Vagina (tissue), 2 donors: ENCODE measurements around the gene HES7. TPM values are rescaled to one million over a fixed set of nuclear protein-coding genes. Genes with fewer than 3 reads are reported as not detected.

ENCODE experiments used
- DNase-seq, 2 donors: peaks; one replicate each; pipeline ENCODE4 v3.0.0-alpha.2; 2017; ENCODE audit errors: extremely low spot score in 2 of 2
- H3K27ac ChIP-seq: fragments of 200-600 bp; sonication (generic); one replicate; pipeline ENCODE4 v1.5.1; 2019
- H3K27me3 ChIP-seq: fragments of 200-600 bp; sonication (generic); one replicate; pipeline ENCODE4 v1.5.1; 2019
- H3K36me3 ChIP-seq, 2 donors: fragments of 200-600 bp; sonication (generic); one replicate each; pipeline ENCODE4 v1.5.1; 2017 to 2019
- H3K4me1 ChIP-seq: fragments of 200-600 bp; sonication (generic); one replicate; pipeline ENCODE4 v1.5.1; 2019
- H3K4me3 ChIP-seq, 2 donors: fragments of 200-600 bp; sonication (generic); 1 replicate in 1 of 2; 2 replicates in 1 of 2; pipeline ENCODE4 v1.5.1; 2016 to 2019
- H3K9me3 ChIP-seq: fragments of 200-600 bp; sonication (generic); one replicate; pipeline ENCODE4 v1.5.1; 2019
- CTCF ChIP-seq, 3 experiments: fragments of 450-650 bp in 2 of 3; fragments of 200-600 bp in 1 of 3; sonication (generic) in 1 of 3; IDR thresholded peaks; one replicate each; pipeline ENCODE4 v1.5.1; 2017 to 2019; ENCODE audit warnings: antibody characterized with exemption in 3 of 3, mild to moderate bottlenecking in 2 of 3, moderate library complexity in 2 of 3
- POLR2A ChIP-seq, 2 donors: fragments of 450-650 bp; IDR thresholded peaks; one replicate each; pipeline ENCODE4 v1.6.1; 2017; ENCODE audit warnings: antibody characterized with exemption in 2 of 2, mild to moderate bottlenecking in 2 of 2, moderate library complexity in 2 of 2
- POLR2AphosphoS5 ChIP-seq, 2 donors: sonication (generic); formaldehyde crosslinking; IDR thresholded peaks; one replicate each; pipeline ENCODE4 v1.9.0; 2017; ENCODE audit warnings: antibody characterized with exemption in 2 of 2, mild to moderate bottlenecking in 2 of 2, low read depth in 1 of 2; ENCODE audit not compliant: insufficient read depth in 1 of 2
- intact Hi-C: fragments of 100-400 bp; cut with DNase I; formaldehyde crosslinking; loops from one replicate; pipeline ENCODE4 v1.15.1; 2023
- total RNA-seq: library from RNA; depleted of rRNA; stranded (reverse); fragments of >200 nt; gene quantifications from one replicate; pipeline ENCODE4 v1.2.3, GENCODE V29; 2016

Gene HES7
- total RNA-seq, 1 donor from 2014 or later, result not detected

- Histone ChIP-seq H3K9me3 (no peaks in the 10 kb centered on the region), H3K4me1 (peaks cover 43% of the 10 kb centered on the region), H3K27me3 (no peaks in the 10 kb centered on the region), H3K4me3 (no peak overlapping the region), H3K36me3 (peaks cover 36 to 62% of the 10 kb centered on the region in 2 donors), H3K27ac (peak overlapping the region; percentile 100)
- TF ChIP-seq POLR2A (IDR thresholded peaks at IDR 0.05) (no peak), CTCF (IDR thresholded peaks at IDR 0.05) (no peak), POLR2AphosphoS5 (IDR thresholded peaks at IDR 0.05; ENCODE audit: insufficient read depth in 1 of 2, low read depth in 1 of 2) (peak in 1 of 2 donors; percentile 14)
- DNase-seq, result peak in 1 of 2 donors; percentile 91
- intact Hi-C loops, result no loop called here
These were observed 25.7 kb upstream of the HES7 start for GRCh38 chr17:8149419-8150193.

GRCh38 chr17:8148560-8148959 is 24.7 kb upstream of the HES7 start:
- TF ChIP-seq CTCF (IDR thresholded peaks at IDR 0.05), result no peak
- TF ChIP-seq POLR2A (IDR thresholded peaks at IDR 0.05), result no peak
- Histone ChIP-seq H3K36me3 (peaks cover 42 to 72% of the 10 kb centered on the region in 2 donors), H3K4me3 (no peak overlapping the region), H3K9me3 (no peaks in the 10 kb centered on the region), H3K4me1 (peaks cover 37% of the 10 kb centered on the region), H3K27me3 (no peaks in the 10 kb centered on the region), H3K27ac (peak overlapping the region; percentile 34)
- intact Hi-C loops, result no loop called here
- DNase-seq, result no peak

- DNase-seq, result peak in 1 of 2 donors; percentile 87
- Histone ChIP-seq H3K4me1 (peaks cover 31% of the 10 kb centered on the region), H3K4me3 (no peak overlapping the region), H3K27ac (peak overlapping the region; percentile 37), H3K36me3 (peaks cover 42 to 79% of the 10 kb centered on the region in 2 donors), H3K9me3 (no peaks in the 10 kb centered on the region), H3K27me3 (no peaks in the 10 kb centered on the region)
- no peak for TF ChIP-seq POLR2A (IDR thresholded peaks at IDR 0.05)
- TF ChIP-seq CTCF (IDR thresholded peaks at IDR 0.05), result no peak
- TF ChIP-seq POLR2AphosphoS5 (IDR thresholded peaks at IDR 0.05; ENCODE audit: insufficient read depth in 1 of 2, low read depth in 1 of 2), result no peak
- intact Hi-C loops, result no loop called here
These were observed 24.0 kb upstream of the HES7 start for GRCh38 chr17:8147805-8148404.

- intact Hi-C loops, result no loop called here
- TF ChIP-seq CTCF (IDR thresholded peaks at IDR 0.05) (no peak), POLR2AphosphoS5 (IDR thresholded peaks at IDR 0.05; ENCODE audit: insufficient read depth in 1 of 2, low read depth in 1 of 2) (no peak), POLR2A (IDR thresholded peaks at IDR 0.05) (no peak)
- DNase-seq, result no peak
- Histone ChIP-seq H3K4me3 (no peak overlapping the region), H3K27ac (peak overlapping the region; percentile 37), H3K36me3 (peaks cover 45 to 85% of the 10 kb centered on the region in 2 donors), H3K27me3 (no peaks in the 10 kb centered on the region), H3K9me3 (no peaks in the 10 kb centered on the region), H3K4me1 (peaks cover 26% of the 10 kb centered on the region)
These were observed 23.4 kb upstream of the HES7 start for GRCh38 chr17:8147141-8147804.
